K562 (cell line): Measurements from ENCODE around the gene CTSF. TPM values are rescaled to one million over a fixed set of nuclear protein-coding genes. Genes with fewer than 3 reads are reported as not detected.

Experiments
- C11orf30 ChIP-seq: fragments of 450-650 bp; IDR thresholded peaks from 2 replicates; pipeline ENCODE4 v1.6.1; 2016; ENCODE audit warnings: low read depth, mild to moderate bottlenecking
- CREB1 ChIP-seq, 2 experiments: sonication (generic) in 1 of 2; formaldehyde crosslinking in 1 of 2; IDR thresholded peaks; 2 replicates each; pipeline versions ENCODE4 v1.6.1 to v1.8.0; 2012 to 2022; ENCODE audit warnings: inconsistent platforms in 1 of 2, mild to moderate bottlenecking in 1 of 2, missing genetic modification reagents in 1 of 2, moderate library complexity in 1 of 2
- DNMT1 ChIP-seq: fragments of 450-650 bp; IDR thresholded peaks from 2 replicates; pipeline ENCODE4 v1.6.1; 2016; ENCODE audit warnings: antibody characterized with exemption, mild to moderate bottlenecking
- FOXA1 ChIP-seq: fragments of 450-650 bp; IDR thresholded peaks from 2 replicates; pipeline ENCODE4 v1.6.1; 2016; ENCODE audit warnings: mild to moderate bottlenecking, borderline replicate concordance
- HDAC6 ChIP-seq: IDR thresholded peaks from 2 replicates; pipeline ENCODE4 v1.6.1; 2012; ENCODE audit warnings: low read depth, mild to moderate bottlenecking, control low read depth, inconsistent platforms, low read length, moderate library complexity
- HLTF ChIP-seq: fragments of 450-650 bp; IDR thresholded peaks from 2 replicates; pipeline ENCODE4 v1.6.1; 2016
- IRF2 ChIP-seq: sonication (generic); formaldehyde crosslinking; IDR thresholded peaks from 2 replicates; pipeline ENCODE4 v1.8.1; 2022; ENCODE audit warnings: mild to moderate bottlenecking, missing genetic modification reagents
- KLF6 ChIP-seq: fragments of 250-450 bp; sonication (Bioruptor Pico); IDR thresholded peaks from 2 replicates; pipeline ENCODE4 v1.4.0; 2020; ENCODE audit warnings: mild to moderate bottlenecking, moderate library complexity, borderline replicate concordance
- NR3C1 ChIP-seq: sonication (generic); formaldehyde crosslinking; IDR thresholded peaks from 2 replicates; pipeline ENCODE4 v1.8.1; 2022; ENCODE audit warnings: missing genetic modification reagents
- PBX2 ChIP-seq, 2 experiments: IDR thresholded peaks in 1 of 2; conservative IDR thresholded peaks in 1 of 2; 2 replicates each; pipeline ENCODE4 v1.6.1; 2016; ENCODE audit warnings: low read depth in 2 of 2, mild to moderate bottlenecking in 1 of 2, missing compliant biosample characterization in 1 of 2, missing genetic modification characterization in 1 of 2, moderate library complexity in 1 of 2
- PHF20 ChIP-seq: fragments of 450-650 bp; IDR thresholded peaks from 2 replicates; pipeline ENCODE4 v1.6.1; 2018; ENCODE audit not compliant: partially characterized antibody
- POLR2A ChIP-seq: fragments of 450-650 bp; conservative IDR thresholded peaks from 2 replicates; pipeline ENCODE4 v1.6.1; 2016
- POLR2AphosphoS2 ChIP-seq: IDR thresholded peaks from 2 replicates; pipeline ENCODE4 v1.6.1; 2012; ENCODE audit warnings: low read length, improper control_type of control experiment
- POLR2G ChIP-seq: fragments of 200-400 bp; formaldehyde crosslinking; IDR thresholded peaks from 2 replicates; pipeline ENCODE4 v1.6.1; 2017; ENCODE audit warnings: low read depth, mild to moderate bottlenecking, antibody characterized with exemption, low read length, moderate library complexity
- TBP ChIP-seq: optimal IDR thresholded peaks from 2 replicates; pipeline ENCODE3; 2011; ENCODE audit warnings: low read depth, low read length, improper control_type of control experiment
- TCF15 ChIP-seq: fragments of 250-450 bp; sonication (Bioruptor Pico); IDR thresholded peaks from 2 replicates; pipeline ENCODE4 v1.8.0; 2022; ENCODE audit warnings: moderate library complexity, mild to moderate bottlenecking, inconsistent platforms
- THAP12 ChIP-seq: fragments of 250-450 bp; sonication (Bioruptor Pico); IDR thresholded peaks from 2 replicates; pipeline ENCODE4 v1.9.0; 2021; ENCODE audit warnings: mild to moderate bottlenecking, inconsistent platforms
- ZBTB12 ChIP-seq: fragments of 250-450 bp; sonication (Bioruptor Pico); IDR thresholded peaks from 2 replicates; pipeline ENCODE4 v1.4.0; 2020
- ZNF707 ChIP-seq: fragments of 250-450 bp; sonication (Bioruptor Pico); conservative IDR thresholded peaks from 2 replicates; pipeline ENCODE4 v1.8.0; 2022; ENCODE audit warnings: inconsistent platforms, mild to moderate bottlenecking, moderate library complexity
- ZNF766 ChIP-seq: fragments of 200-800 bp; sonication (Bioruptor generic); conservative IDR thresholded peaks from 2 replicates; pipeline ENCODE4 v1.6.1; 2016; ENCODE audit warnings: missing genetic modification characterization, missing compliant biosample characterization
- polyA plus RNA-seq, 8 experiments: library from polyadenylated mRNA; depleted of rRNA in 4 of 8; stranded (reverse) in 5 of 8; unstranded in 3 of 8; fragments of >200 nt; fragmentation: Nextera tagmentation in 2 of 8; fragmentation: Illumina TruSeq in 1 of 8; extraction: Ambion mirVana in 2 of 8; extraction: Trizol in 1 of 8; gene quantifications; 2 replicates each; pipeline versions ENCODE4 v1.2.1 to v1.2.3, GENCODE V29; 2011 to 2014; ENCODE audit warnings: inconsistent platforms in 1 of 8, missing spikeins in 1 of 8
- total RNA-seq, 7 experiments: library from RNA; depleted of rRNA in 6 of 7; stranded (reverse); fragments of >200 nt in 6 of 7; fragmentation: Illumina TruSeq in 2 of 7; extraction: Trizol in 2 of 7; gene quantifications; 2 replicates each; pipeline versions ENCODE4 v1.2.1 to v1.2.3, GENCODE V29; 2011 to 2021; ENCODE audit warnings: low replicate concordance in 1 of 7
- TF ChIP-seq, protein P1 (sequence below): sonication (generic); formaldehyde crosslinking; IDR thresholded peaks from 2 replicates; pipeline ENCODE4 v1.8.1; 2022; ENCODE audit warnings: missing genetic modification reagents

CTSF gene
- total and polyA plus RNA-seq, 9 of the 15 experiments (the other 6 are each of a cell fraction or from before 2014, with no cell fraction given) = 0.41 to 10.5 (median 3.8) TPM

- TF ChIP-seq THAP12 (peak; percentile 71; the same call in 1 of the 2 replicates), ZBTB12 (CRISPR knock-in tag) (0 out of 2 replicates have a peak, but pooled peaks have one; percentile 11), KLF6 (CRISPR knock-in tag) (no peak), TCF15 (CRISPR knock-in tag) (no peak), C11orf30 (no peak), IRF2 (CRISPR knock-in tag) (no peak), CREB1 (IDR thresholded peaks at IDR 0.05) (peak; percentile 48), CREB1 (CRISPR knock-in tag; IDR thresholded peaks at IDR 0.05) (no peak; the same call in 1 of the 2 replicates), POLR2AphosphoS2 (no peak), TBP (peak; percentile 46), ZNF766 (no peak), HDAC6 (no peak), POLR2G (peak; percentile 98), PHF20 (peak; percentile 71), ZNF707 (CRISPR knock-in tag) (no peak), PBX2 (CRISPR knock-in tag; IDR thresholded peaks at IDR 0.05; ENCODE audit: low read depth) (peak; percentile 74), PBX2 (tag; conservative IDR thresholded peaks at IDR 0.05; ENCODE audit: low read depth) (peak; percentile 94), HLTF (no peak), NR3C1 (peak; percentile 68; the same call in 1 of the 2 replicates), DNMT1 (no peak), POLR2A (peak; percentile 83), FOXA1 (no peak)
- TF ChIP-seq, protein P1, sequence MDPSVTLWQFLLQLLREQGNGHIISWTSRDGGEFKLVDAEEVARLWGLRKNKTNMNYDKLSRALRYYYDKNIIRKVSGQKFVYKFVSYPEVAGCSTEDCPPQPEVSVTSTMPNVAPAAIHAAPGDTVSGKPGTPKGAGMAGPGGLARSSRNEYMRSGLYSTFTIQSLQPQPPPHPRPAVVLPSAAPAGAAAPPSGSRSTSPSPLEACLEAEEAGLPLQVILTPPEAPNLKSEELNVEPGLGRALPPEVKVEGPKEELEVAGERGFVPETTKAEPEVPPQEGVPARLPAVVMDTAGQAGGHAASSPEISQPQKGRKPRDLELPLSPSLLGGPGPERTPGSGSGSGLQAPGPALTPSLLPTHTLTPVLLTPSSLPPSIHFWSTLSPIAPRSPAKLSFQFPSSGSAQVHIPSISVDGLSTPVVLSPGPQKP = no peak
Observed at GRCh38 chr11:66545701-66546367, 22.6 kb downstream of the CTSF start, which contains the start of gene ZDHHC24 (continued).
